Suppressor macrophage (primary cell): ENCODE measurements around the gene ARHGDIA.

Experiments used
- DNase-seq, 4 experiments: peaks; one replicate each; pipeline ENCODE4 v3.0.0-alpha.2; 2020 to 2022

Gene ARHGDIA

GRCh38 chr17:81822996-81823819, 47.9 kb downstream of the ARHGDIA start:
- no peak for DNase-seq

GRCh38 chr17:81822312-81822637, 48.9 kb downstream of the ARHGDIA start:
- DNase-seq, result no peak

GRCh38 chr17:81821603-81822311, 49.4 kb downstream of the ARHGDIA start:
- peak; percentile 65 to 81 (median 72) for DNase-seq

GRCh38 chr17:81821147-81821546, 50.0 kb downstream of the ARHGDIA start:
- DNase-seq, result no peak

GRCh38 chr17:81819708-81820107, 51.4 kb downstream of the ARHGDIA start:
- no peak for DNase-seq

- no peak for DNase-seq
Observed at GRCh38 chr17:81817758-81818147, 53.4 kb downstream of the ARHGDIA start.
